Measurements from ENCODE around the gene CCL24.
"Not testable (repeated sequence)": the region's sequence is repeated elsewhere in the genome, so short reads cannot be mapped to it uniquely, and the experiment has no call there.

DNA sequence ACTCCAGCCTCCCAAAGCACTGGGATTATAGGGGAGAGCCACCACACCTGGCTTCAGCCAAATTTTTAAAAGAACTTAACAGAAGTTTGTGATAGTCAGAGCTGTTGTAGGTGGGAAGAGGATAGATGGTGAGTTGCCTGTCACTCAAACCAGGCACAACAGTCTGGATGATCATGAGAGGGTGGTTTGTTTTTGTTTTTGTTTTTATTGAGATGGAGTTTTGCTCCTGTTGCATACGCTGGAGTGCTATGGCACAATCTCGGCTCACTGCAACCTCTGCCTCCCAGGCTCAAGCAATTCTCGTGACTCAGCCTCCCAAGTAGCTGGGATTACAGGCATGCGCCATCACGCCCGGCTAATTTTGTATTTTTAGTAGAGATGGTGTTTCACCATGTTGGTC, 39.6 kb downstream of the CCL24 start:
- TF ChIP-seq POLR2A, POLR2AphosphoS5 (IDR thresholded peaks at IDR 0.05; ENCODE audit: low read depth, low read length): not testable (repeated sequence)
